ENCODE data around the gene TRNP1.

GRCh38 chr1:27004471-27005165, 11.1 kb downstream of the TRNP1 start:
- no peak for TF ChIP-seq CTCF (IDR thresholded peaks at IDR 0.05; ENCODE audit: insufficient read depth, low read depth, low read length)
- no peak for TF ChIP-seq EZH2 (IDR thresholded peaks at IDR 0.05; ENCODE audit: insufficient read depth, low read length)

Measured in astrocyte (in vitro differentiated cells and primary cell).